Astrocyte of the spinal cord (primary cell): ENCODE results near the gene DOCK3.
"Not testable (repeated sequence)": the region's sequence is repeated elsewhere in the genome, so short reads cannot be mapped to it uniquely, and the experiment has no call there.

Source experiments
- DNase-seq: peaks from one replicate; pipeline ENCODE4 v3.0.0; 2011; ENCODE audit warnings: low read depth, low spot score
- H3K4me3 ChIP-seq: 2 replicates; pipeline ENCODE4 v1.5.1; 2011; ENCODE audit warnings: low read depth, mild to moderate bottlenecking, low read length, moderate library complexity
- CTCF ChIP-seq: IDR thresholded peaks from 2 replicates; pipeline ENCODE4 v1.5.1; 2012; ENCODE audit warnings: low read depth, mild to moderate bottlenecking, low read length, inconsistent platforms
- in situ Hi-C: cut with HindIII; loops from 2 replicates; pipeline ENCODE4 v1.10.0; 2017; ENCODE audit warnings: low sequenced_read_pairs

Gene DOCK3

DNA sequence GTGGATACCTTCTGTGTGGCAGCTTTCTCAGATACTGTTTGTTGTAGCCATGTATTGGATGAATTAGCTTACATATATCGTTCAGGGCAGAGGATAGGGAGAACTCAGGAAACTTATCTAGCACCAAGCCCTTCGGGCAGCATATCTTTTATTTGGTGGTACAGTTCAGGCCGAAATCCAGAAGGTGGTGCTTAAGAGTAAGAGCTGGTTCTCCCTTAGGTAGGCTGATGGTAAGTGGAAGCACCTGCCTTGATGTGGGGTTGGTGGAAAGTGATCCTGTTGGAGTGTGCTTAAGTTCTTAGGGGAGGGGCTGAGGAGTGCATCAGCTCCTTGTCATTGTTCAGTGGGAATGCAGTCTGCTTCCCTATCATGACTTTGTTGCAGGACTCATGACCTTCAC is 187.5 kb downstream of the DOCK3 start:
- TF ChIP-seq CTCF = no peak
- in situ Hi-C loops = no loop called here
- DNase-seq = no peak
- H3K4me3 ChIP-seq = no peak overlapping the region

DNA sequence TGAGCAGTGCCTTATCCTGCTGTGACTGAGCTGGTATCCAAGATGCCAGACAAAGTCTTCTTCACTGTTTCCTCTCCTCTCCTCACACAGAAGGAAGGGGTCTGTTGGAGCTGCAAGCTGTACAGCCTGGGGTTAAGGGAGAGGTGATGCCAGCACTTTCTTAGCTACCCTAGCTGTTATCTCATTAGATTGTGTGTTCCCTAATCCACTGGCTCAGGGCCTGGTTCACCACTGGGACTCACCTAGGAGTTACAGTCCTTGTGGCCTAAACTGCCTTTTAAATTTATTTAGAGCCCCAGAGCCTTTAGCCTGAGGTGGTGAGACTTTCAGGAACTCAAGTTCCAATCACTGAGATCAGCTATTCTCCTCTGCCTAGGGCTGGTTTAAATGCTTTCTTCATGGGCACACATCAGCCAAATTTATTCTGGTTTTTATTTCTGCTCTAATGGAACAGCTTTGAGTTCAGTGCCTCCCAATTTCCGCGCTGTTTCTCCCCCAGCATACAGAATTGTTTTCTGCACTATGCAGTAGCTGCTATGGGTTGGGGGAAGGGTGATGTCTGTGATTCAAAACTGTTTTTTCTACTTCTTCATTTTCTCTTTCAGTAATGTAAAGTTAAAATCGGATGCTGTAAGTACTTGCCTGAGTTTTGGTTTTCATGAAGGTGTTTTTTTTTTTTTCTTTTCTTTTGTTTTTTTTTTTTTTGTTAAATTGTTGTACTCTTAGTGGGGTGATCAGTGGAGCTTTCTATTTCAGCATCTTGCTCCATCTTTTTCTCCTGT is 198.8 kb downstream of the DOCK3 start:
- H3K4me3 ChIP-seq = no peak overlapping the region
- DNase-seq = no peak
- in situ Hi-C loops = no loop called here
- no peak for TF ChIP-seq CTCF

DNA sequence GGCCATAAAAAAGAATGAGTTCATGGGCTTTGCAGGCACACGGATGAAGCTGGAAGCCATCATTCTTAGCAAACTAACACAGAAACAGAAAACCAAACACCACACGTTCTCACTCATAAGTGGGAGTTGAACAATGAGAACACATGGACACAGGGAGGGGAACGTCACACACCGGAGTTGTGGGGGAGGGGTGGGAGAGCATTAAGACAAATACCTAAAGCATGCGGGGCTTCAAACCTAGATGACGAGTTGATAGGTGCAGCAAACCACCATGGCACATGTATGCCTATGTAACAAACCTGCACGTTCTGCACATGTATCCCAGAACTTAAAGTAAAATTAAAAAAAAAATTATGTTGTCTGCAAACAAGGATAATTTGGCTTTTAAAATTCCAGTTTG is 200.1 kb downstream of the DOCK3 start:
- DNase-seq, H3K4me3 ChIP-seq, in situ Hi-C loops: not testable (repeated sequence)

DNA sequence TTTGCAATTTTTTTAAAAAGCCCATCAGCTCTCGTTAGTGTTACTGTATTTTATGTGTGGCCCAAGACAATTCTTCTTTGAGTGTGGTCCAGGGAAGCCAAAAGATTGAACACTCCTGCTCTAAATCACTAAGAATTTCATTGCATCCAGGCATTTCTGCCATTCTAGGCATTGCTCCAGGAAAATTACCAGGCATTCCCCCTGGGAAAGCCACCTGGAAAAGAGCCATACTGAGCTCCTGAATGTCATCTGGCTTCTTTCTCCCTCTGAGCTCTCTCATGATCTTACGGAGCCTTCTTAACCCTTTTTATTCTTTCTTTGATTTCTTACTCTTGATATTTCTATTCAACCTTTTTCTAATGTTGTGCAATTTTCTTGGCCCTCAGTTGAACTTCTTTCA is 202.2 kb downstream of the DOCK3 start:
- H3K4me3 ChIP-seq = no peak overlapping the region
- TF ChIP-seq CTCF = no peak
- in situ Hi-C loops = no loop called here
- DNase-seq = no peak

- H3K4me3 ChIP-seq, DNase-seq, in situ Hi-C loops: not testable (repeated sequence)
These were observed 208.0 kb downstream of the DOCK3 start for GRCh38 chr3:50882733-50883132.

DNA sequence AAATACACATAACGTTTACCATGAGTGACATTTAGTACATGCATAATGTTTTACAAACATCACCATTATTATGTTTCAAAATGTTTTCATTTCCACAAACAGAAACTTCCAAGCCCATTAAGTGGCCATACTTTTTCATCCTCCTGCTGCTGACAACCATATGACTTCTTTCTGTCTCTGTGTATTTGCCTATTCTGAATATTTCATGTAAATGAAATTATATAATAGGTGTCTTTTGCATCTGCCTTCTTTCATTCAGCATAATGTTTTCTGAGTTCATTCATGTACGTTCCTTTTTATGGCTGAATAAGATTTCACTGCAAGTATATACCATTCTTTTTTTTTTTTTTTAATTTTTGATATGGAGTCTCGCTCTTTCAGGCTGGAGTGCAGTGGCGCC is 209.0 kb downstream of the DOCK3 start:
- H3K4me3 ChIP-seq = no peak overlapping the region
- DNase-seq = no peak
- in situ Hi-C loops = no loop called here
- no peak for TF ChIP-seq CTCF

- in situ Hi-C loops = no loop called here
- DNase-seq = no peak
- H3K4me3 ChIP-seq = no peak overlapping the region
- peak; percentile 11 for TF ChIP-seq CTCF
These were observed 210.5 kb downstream of the DOCK3 start for GRCh38 chr3:50885070-50885850.
